HepG2 (cell line): ENCODE data around the gene C9orf40. TPM values are rescaled to one million over a fixed set of nuclear protein-coding genes. Genes with fewer than 3 reads are reported as not detected.

Source experiments
- CENPT ChIP-seq: sonication (generic); formaldehyde crosslinking; IDR thresholded peaks from 2 replicates; pipeline ENCODE4 v1.8.0; 2022; ENCODE audit warnings: low read depth, mild to moderate bottlenecking, moderate library complexity, missing genetic modification reagents
- GTF3A ChIP-seq: sonication (generic); formaldehyde crosslinking; conservative IDR thresholded peaks from 2 replicates; pipeline ENCODE4 v1.4.0; 2020; ENCODE audit warnings: mild to moderate bottlenecking, missing genetic modification reagents
- HIVEP1 ChIP-seq: sonication (generic); formaldehyde crosslinking; IDR thresholded peaks from 2 replicates; pipeline ENCODE4 v1.4.0; 2020; ENCODE audit warnings: mild to moderate bottlenecking, missing genetic modification reagents
- ISL2 ChIP-seq: sonication (generic); formaldehyde crosslinking; IDR thresholded peaks from 2 replicates; pipeline ENCODE4 v1.5.0; 2020; ENCODE audit warnings: missing genetic modification reagents
- MED13 ChIP-seq: sonication (generic); formaldehyde crosslinking; IDR thresholded peaks from 2 replicates; pipeline ENCODE4 v1.5.0; 2020; ENCODE audit warnings: missing genetic modification reagents
- NR2C2 ChIP-seq: sonication (generic); formaldehyde crosslinking; IDR thresholded peaks from 2 replicates; pipeline ENCODE4 v1.4.0; 2020; ENCODE audit warnings: missing genetic modification reagents, mild to moderate bottlenecking, moderate library complexity, borderline replicate concordance
- PAF1 ChIP-seq: IDR thresholded peaks from 2 replicates; pipeline ENCODE4 v1.6.1; 2016; ENCODE audit warnings: missing genetic modification reagents, missing compliant biosample characterization
- RARG ChIP-seq: sonication (generic); formaldehyde crosslinking; IDR thresholded peaks from 2 replicates; pipeline ENCODE4 v1.4.0; 2020; ENCODE audit warnings: low read depth, mild to moderate bottlenecking, missing genetic modification reagents
- ZNF263 ChIP-seq: sonication (generic); formaldehyde crosslinking; IDR thresholded peaks from 2 replicates; pipeline ENCODE4 v1.4.0; 2020; ENCODE audit warnings: missing genetic modification reagents
- ZNF34 ChIP-seq: sonication (generic); formaldehyde crosslinking; IDR thresholded peaks from 2 replicates; pipeline ENCODE4 v1.4.0; 2020; ENCODE audit warnings: mild to moderate bottlenecking, missing genetic modification reagents, borderline replicate concordance
- ZNF431 ChIP-seq: sonication (generic); formaldehyde crosslinking; IDR thresholded peaks from 2 replicates; pipeline ENCODE4 v1.9.0; 2022; ENCODE audit warnings: missing genetic modification reagents, low read depth, mild to moderate bottlenecking, borderline replicate concordance
- ZNF484 ChIP-seq: sonication (generic); formaldehyde crosslinking; IDR thresholded peaks from 2 replicates; pipeline ENCODE4 v1.5.1; 2020; ENCODE audit warnings: mild to moderate bottlenecking, low read depth, missing genetic modification reagents, borderline replicate concordance
- ZNF556 ChIP-seq: sonication (generic); formaldehyde crosslinking; IDR thresholded peaks from 2 replicates; pipeline ENCODE4 v1.4.0; 2020; ENCODE audit warnings: mild to moderate bottlenecking, missing genetic modification reagents, borderline replicate concordance
- ZNF598 ChIP-seq: sonication (generic); formaldehyde crosslinking; IDR thresholded peaks from 2 replicates; pipeline ENCODE4 v1.5.1; 2020; ENCODE audit warnings: mild to moderate bottlenecking, missing genetic modification reagents, borderline replicate concordance
- ZNF619 ChIP-seq: sonication (generic); formaldehyde crosslinking; IDR thresholded peaks from 2 replicates; pipeline ENCODE4 v1.4.0; 2020; ENCODE audit warnings: mild to moderate bottlenecking, missing genetic modification reagents
- ZNF652 ChIP-seq: IDR thresholded peaks from 2 replicates; pipeline ENCODE4 v1.6.1; 2016; ENCODE audit warnings: low read depth, borderline replicate concordance
- ZNF768 ChIP-seq: sonication (generic); formaldehyde crosslinking; IDR thresholded peaks from 2 replicates; pipeline ENCODE4 v1.4.0; 2020; ENCODE audit warnings: missing genetic modification reagents
- polyA plus RNA-seq, 8 experiments: library from polyadenylated mRNA; depleted of rRNA in 3 of 8; stranded (reverse) in 7 of 8; unstranded in 1 of 8; fragments of >200 nt; fragmentation: Illumina TruSeq in 4 of 8; extraction: Trizol in 4 of 8; gene quantifications; 2 replicates each; pipeline versions ENCODE4 v1.2.1 to v1.2.3, GENCODE V29; 2011 to 2016; ENCODE audit warnings: low read depth in 4 of 8, missing spikeins in 1 of 8, mixed read lengths in 1 of 8; ENCODE audit not compliant: insufficient read depth in 1 of 8
- total RNA-seq, 5 experiments: library from RNA; depleted of rRNA; stranded (reverse); fragments of >200 nt; fragmentation: Illumina TruSeq; extraction: Trizol; gene quantifications; 2 replicates each; pipeline ENCODE4 v1.2.3, GENCODE V29; 2016; ENCODE audit warnings: low read depth in 1 of 5
- TF ChIP-seq, protein P1 (sequence below): sonication (generic); formaldehyde crosslinking; IDR thresholded peaks from 2 replicates; pipeline ENCODE4 v1.9.0; 2021; ENCODE audit warnings: missing genetic modification reagents, mild to moderate bottlenecking, borderline replicate concordance
- TF ChIP-seq, protein P2 (sequence below): sonication (generic); formaldehyde crosslinking; IDR thresholded peaks from 2 replicates; pipeline ENCODE4 v1.5.0; 2020; ENCODE audit warnings: mild to moderate bottlenecking, missing genetic modification reagents, moderate library complexity
- TF ChIP-seq, protein P3 (sequence below): sonication (generic); formaldehyde crosslinking; IDR thresholded peaks from 2 replicates; pipeline ENCODE4 v1.4.0; 2020; ENCODE audit warnings: missing genetic modification reagents
- TF ChIP-seq, protein P4 (sequence below): sonication (generic); formaldehyde crosslinking; conservative IDR thresholded peaks from 2 replicates; pipeline ENCODE4 v1.4.0; 2020; ENCODE audit warnings: missing genetic modification reagents
- TF ChIP-seq, protein P5 (sequence below): sonication (generic); formaldehyde crosslinking; IDR thresholded peaks from 2 replicates; pipeline ENCODE4 v1.5.1; 2020; ENCODE audit warnings: missing genetic modification reagents, mild to moderate bottlenecking, borderline replicate concordance

C9orf40 gene
- total and polyA plus RNA-seq, 2 of the 13 experiments (the other 11 are each of a cell fraction or from before 2014, with no cell fraction given) = 3.0 to 13.5 TPM

DNA sequence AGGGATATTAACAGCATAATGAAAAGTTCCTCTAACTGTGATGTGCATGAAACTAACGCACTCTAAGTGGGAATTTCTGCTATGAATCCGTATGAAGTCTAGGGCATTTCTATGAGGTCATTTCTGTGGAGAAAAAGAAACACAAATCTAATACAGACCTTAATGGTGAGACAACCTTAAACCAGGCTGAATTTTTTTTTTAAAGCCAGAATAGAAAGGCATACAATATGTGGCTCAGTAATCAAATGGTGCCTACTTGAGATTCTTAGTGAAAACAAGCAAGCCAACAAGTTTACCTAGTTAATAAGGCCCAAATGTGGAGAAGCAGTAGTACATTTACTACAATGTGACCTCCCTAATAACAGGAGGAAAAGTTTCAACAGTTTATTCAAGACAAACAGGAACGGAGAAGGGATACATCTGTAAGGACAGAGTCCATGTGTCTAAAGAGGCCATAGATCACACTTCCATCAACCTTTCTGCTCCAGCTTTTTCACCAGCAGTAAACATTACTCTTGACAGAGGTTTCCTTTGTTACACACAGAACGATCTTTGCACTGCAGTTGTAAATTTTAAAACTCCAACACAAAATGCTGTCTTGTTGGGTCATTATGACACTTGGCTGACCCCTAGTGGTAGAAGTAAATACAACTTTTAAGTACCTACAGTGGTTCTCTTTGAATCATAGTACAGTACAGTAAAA is 49.2 kb upstream of the C9orf40 start (continued):
- TF ChIP-seq ZNF598 (CRISPR knock-in tag) = no peak
- TF ChIP-seq, protein P1, sequence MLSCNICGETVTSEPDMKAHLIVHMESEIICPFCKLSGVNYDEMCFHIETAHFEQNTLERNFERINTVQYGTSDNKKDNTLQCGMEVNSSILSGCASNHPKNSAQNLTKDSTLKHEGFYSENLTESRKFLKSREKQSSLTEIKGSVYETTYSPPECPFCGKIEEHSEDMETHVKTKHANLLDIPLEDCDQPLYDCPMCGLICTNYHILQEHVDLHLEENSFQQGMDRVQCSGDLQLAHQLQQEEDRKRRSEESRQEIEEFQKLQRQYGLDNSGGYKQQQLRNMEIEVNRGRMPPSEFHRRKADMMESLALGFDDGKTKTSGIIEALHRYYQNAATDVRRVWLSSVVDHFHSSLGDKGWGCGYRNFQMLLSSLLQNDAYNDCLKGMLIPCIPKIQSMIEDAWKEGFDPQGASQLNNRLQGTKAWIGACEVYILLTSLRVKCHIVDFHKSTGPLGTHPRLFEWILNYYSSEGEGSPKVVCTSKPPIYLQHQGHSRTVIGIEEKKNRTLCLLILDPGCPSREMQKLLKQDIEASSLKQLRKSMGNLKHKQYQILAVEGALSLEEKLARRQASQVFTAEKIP (CRISPR knock-in tag) = no peak
- TF ChIP-seq, protein P2, sequence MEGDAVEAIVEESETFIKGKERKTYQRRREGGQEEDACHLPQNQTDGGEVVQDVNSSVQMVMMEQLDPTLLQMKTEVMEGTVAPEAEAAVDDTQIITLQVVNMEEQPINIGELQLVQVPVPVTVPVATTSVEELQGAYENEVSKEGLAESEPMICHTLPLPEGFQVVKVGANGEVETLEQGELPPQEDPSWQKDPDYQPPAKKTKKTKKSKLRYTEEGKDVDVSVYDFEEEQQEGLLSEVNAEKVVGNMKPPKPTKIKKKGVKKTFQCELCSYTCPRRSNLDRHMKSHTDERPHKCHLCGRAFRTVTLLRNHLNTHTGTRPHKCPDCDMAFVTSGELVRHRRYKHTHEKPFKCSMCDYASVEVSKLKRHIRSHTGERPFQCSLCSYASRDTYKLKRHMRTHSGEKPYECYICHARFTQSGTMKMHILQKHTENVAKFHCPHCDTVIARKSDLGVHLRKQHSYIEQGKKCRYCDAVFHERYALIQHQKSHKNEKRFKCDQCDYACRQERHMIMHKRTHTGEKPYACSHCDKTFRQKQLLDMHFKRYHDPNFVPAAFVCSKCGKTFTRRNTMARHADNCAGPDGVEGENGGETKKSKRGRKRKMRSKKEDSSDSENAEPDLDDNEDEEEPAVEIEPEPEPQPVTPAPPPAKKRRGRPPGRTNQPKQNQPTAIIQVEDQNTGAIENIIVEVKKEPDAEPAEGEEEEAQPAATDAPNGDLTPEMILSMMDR (CRISPR knock-in tag) = peak; percentile 90
- TF ChIP-seq PAF1 (CRISPR knock-in tag) = no peak
- TF ChIP-seq ZNF431 = no peak
- no peak for TF ChIP-seq CENPT (CRISPR knock-in tag)
- TF ChIP-seq MED13 (CRISPR knock-in tag) = no peak
- TF ChIP-seq HIVEP1 (CRISPR knock-in tag) = no peak
- no peak for TF ChIP-seq ZNF34 (CRISPR knock-in tag)
- TF ChIP-seq RARG (CRISPR knock-in tag) = no peak
- no peak for TF ChIP-seq ZNF263 (CRISPR knock-in tag)
- peak; percentile 74 for TF ChIP-seq ISL2 (CRISPR knock-in tag)
- TF ChIP-seq ZNF619 = no peak
- TF ChIP-seq GTF3A = no peak
- peak; percentile 30; the same call in 1 of the 2 replicates for TF ChIP-seq ZNF652 (CRISPR knock-in tag)
- TF ChIP-seq, protein P3, sequence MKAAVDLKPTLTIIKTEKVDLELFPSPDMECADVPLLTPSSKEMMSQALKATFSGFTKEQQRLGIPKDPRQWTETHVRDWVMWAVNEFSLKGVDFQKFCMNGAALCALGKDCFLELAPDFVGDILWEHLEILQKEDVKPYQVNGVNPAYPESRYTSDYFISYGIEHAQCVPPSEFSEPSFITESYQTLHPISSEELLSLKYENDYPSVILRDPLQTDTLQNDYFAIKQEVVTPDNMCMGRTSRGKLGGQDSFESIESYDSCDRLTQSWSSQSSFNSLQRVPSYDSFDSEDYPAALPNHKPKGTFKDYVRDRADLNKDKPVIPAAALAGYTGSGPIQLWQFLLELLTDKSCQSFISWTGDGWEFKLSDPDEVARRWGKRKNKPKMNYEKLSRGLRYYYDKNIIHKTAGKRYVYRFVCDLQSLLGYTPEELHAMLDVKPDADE (CRISPR knock-in tag) = no peak
- TF ChIP-seq ZNF556 (CRISPR knock-in tag) = 0 out of 2 replicates have a peak, but pooled peaks have one; percentile 52
- TF ChIP-seq, protein P4, sequence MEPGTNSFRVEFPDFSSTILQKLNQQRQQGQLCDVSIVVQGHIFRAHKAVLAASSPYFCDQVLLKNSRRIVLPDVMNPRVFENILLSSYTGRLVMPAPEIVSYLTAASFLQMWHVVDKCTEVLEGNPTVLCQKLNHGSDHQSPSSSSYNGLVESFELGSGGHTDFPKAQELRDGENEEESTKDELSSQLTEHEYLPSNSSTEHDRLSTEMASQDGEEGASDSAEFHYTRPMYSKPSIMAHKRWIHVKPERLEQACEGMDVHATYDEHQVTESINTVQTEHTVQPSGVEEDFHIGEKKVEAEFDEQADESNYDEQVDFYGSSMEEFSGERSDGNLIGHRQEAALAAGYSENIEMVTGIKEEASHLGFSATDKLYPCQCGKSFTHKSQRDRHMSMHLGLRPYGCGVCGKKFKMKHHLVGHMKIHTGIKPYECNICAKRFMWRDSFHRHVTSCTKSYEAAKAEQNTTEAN = peak; percentile 93
- TF ChIP-seq ZNF484 (CRISPR knock-in tag) = no peak
- no peak; the same call in 1 of the 2 replicates for TF ChIP-seq NR2C2 (CRISPR knock-in tag)
- TF ChIP-seq, protein P5, sequence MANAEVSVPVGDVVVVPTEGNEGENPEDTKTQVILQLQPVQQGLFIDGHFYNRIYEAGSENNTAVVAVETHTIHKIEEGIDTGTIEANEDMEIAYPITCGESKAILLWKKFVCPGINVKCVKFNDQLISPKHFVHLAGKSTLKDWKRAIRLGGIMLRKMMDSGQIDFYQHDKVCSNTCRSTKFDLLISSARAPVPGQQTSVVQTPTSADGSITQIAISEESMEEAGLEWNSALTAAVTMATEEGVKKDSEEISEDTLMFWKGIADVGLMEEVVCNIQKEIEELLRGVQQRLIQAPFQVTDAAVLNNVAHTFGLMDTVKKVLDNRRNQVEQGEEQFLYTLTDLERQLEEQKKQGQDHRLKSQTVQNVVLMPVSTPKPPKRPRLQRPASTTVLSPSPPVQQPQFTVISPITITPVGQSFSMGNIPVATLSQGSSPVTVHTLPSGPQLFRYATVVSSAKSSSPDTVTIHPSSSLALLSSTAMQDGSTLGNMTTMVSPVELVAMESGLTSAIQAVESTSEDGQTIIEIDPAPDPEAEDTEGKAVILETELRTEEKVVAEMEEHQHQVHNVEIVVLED = peak; percentile 56; the same call in 1 of the 2 replicates
- no peak for TF ChIP-seq ZNF768 (CRISPR knock-in tag)
